ENCODE measurements around the gene GMPR2. TPM values are rescaled to one million over a fixed set of nuclear protein-coding genes. Genes with fewer than 3 reads are reported as not detected.

GMPR2 gene
- total and polyA plus RNA-seq, 2 of the 13 experiments (the other 11 are each of a cell fraction or from before 2014, with no cell fraction given), result 210 to 273 TPM

GRCh38 chr14:24271134-24271833 is 38.6 kb downstream of the GMPR2 start, which contains the start of gene RABGGTA (continued):
- TF ChIP-seq NCOR1 (IDR thresholded peaks at IDR 0.05; ENCODE audit: borderline replicate concordance, low read length) (peak; percentile 62; the same call in 1 of the 2 replicates), GATA4 (IDR thresholded peaks at IDR 0.05; ENCODE audit: borderline replicate concordance, low read depth) (peak; percentile 76), SMARCC2 (IDR thresholded peaks at IDR 0.05) (no peak), U2AF2 (IDR thresholded peaks at IDR 0.05; ENCODE audit: low read depth, low read length) (peak; percentile 73; the same call in 1 of the 2 replicates), ONECUT2 (CRISPR knock-in tag; IDR thresholded peaks at IDR 0.05) (peak; percentile 75), MAF1 (CRISPR knock-in tag; IDR thresholded peaks at IDR 0.05; ENCODE audit: borderline replicate concordance) (peak; percentile 99), ATAD3A (CRISPR knock-in tag; IDR thresholded peaks at IDR 0.05) (peak; percentile 52; the same call in 1 of the 2 replicates), BRD4 (CRISPR knock-in tag; IDR thresholded peaks at IDR 0.05) (peak; percentile 100), MEIS1 (CRISPR knock-in tag; IDR thresholded peaks at IDR 0.05; ENCODE audit: borderline replicate concordance) (peak; percentile 99), NCOA1 (CRISPR knock-in tag; IDR thresholded peaks at IDR 0.05) (peak; percentile 96), SNRNP70 (IDR thresholded peaks at IDR 0.05; ENCODE audit: low read depth, low read length) (no peak), ZNF644 (CRISPR knock-in tag; IDR thresholded peaks at IDR 0.05; ENCODE audit: low read depth) (peak; percentile 56), HDAC6 (IDR thresholded peaks at IDR 0.05; ENCODE audit: low read depth, low read length) (no peak), MTF1 (CRISPR knock-in tag; IDR thresholded peaks at IDR 0.05) (peak; percentile 96), SRF (IDR thresholded peaks at IDR 0.05; ENCODE audit: low read depth, low read length) (peak; percentile 66), BCL6 (CRISPR knock-in tag; IDR thresholded peaks at IDR 0.05) (peak; percentile 86), SMAD1 (CRISPR knock-in tag; IDR thresholded peaks at IDR 0.05; ENCODE audit: borderline replicate concordance, low read depth) (peak; percentile 100), TEAD2 (CRISPR knock-in tag; IDR thresholded peaks at IDR 0.05) (peak; percentile 96), HNF4G (IDR thresholded peaks at IDR 0.05; ENCODE audit: borderline replicate concordance, low read depth, low read length) (peak; percentile 40; the same call in 1 of the 2 replicates), HNF4G (CRISPR knock-in tag; IDR thresholded peaks at IDR 0.05; ENCODE audit: borderline replicate concordance, low read depth) (peak; percentile 89; the same call in 1 of the 2 replicates), RBM39 (IDR thresholded peaks at IDR 0.05; ENCODE audit: low read depth, low read length, poor library complexity, severe bottlenecking) (peak; percentile 100), ZNF629 (CRISPR knock-in tag; conservative IDR thresholded peaks at IDR 0.05) (peak; percentile 85)
- TF ChIP-seq, protein P1, sequence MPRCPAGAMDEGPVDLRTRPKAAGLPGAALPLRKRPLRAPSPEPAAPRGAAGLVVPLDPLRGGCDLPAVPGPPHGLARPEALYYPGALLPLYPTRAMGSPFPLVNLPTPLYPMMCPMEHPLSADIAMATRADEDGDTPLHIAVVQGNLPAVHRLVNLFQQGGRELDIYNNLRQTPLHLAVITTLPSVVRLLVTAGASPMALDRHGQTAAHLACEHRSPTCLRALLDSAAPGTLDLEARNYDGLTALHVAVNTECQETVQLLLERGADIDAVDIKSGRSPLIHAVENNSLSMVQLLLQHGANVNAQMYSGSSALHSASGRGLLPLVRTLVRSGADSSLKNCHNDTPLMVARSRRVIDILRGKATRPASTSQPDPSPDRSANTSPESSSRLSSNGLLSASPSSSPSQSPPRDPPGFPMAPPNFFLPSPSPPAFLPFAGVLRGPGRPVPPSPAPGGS (CRISPR knock-in tag; IDR thresholded peaks at IDR 0.05), result peak; percentile 100
- TF ChIP-seq, protein P2, sequence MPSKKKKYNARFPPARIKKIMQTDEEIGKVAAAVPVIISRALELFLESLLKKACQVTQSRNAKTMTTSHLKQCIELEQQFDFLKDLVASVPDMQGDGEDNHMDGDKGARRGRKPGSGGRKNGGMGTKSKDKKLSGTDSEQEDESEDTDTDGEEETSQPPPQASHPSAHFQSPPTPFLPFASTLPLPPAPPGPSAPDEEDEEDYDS (CRISPR knock-in tag; IDR thresholded peaks at IDR 0.05), result peak; percentile 82; the same call in 1 of the 2 replicates
- TF ChIP-seq, protein P3, sequence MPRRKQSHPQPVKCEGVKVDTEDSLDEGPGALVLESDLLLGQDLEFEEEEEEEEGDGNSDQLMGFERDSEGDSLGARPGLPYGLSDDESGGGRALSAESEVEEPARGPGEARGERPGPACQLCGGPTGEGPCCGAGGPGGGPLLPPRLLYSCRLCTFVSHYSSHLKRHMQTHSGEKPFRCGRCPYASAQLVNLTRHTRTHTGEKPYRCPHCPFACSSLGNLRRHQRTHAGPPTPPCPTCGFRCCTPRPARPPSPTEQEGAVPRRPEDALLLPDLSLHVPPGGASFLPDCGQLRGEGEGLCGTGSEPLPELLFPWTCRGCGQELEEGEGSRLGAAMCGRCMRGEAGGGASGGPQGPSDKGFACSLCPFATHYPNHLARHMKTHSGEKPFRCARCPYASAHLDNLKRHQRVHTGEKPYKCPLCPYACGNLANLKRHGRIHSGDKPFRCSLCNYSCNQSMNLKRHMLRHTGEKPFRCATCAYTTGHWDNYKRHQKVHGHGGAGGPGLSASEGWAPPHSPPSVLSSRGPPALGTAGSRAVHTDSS (CRISPR knock-in tag; conservative IDR thresholded peaks at IDR 0.05), result peak; percentile 97; the same call in 1 of the 2 replicates
- TF ChIP-seq, protein P4, sequence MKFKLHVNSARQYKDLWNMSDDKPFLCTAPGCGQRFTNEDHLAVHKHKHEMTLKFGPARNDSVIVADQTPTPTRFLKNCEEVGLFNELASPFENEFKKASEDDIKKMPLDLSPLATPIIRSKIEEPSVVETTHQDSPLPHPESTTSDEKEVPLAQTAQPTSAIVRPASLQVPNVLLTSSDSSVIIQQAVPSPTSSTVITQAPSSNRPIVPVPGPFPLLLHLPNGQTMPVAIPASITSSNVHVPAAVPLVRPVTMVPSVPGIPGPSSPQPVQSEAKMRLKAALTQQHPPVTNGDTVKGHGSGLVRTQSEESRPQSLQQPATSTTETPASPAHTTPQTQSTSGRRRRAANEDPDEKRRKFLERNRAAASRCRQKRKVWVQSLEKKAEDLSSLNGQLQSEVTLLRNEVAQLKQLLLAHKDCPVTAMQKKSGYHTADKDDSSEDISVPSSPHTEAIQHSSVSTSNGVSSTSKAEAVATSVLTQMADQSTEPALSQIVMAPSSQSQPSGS (CRISPR knock-in tag; IDR thresholded peaks at IDR 0.05), result peak; percentile 97
